HG03196 (cell line): ENCODE measurements around the gene CNPY1.

Experiments
- ATAC-seq: cut with Tn5 transposase; IDR thresholded peaks from one replicate; pipeline ENCODE4 v1.9.1; 2021; ENCODE audit not compliant: unreplicated experiment

CNPY1 gene

DNA sequence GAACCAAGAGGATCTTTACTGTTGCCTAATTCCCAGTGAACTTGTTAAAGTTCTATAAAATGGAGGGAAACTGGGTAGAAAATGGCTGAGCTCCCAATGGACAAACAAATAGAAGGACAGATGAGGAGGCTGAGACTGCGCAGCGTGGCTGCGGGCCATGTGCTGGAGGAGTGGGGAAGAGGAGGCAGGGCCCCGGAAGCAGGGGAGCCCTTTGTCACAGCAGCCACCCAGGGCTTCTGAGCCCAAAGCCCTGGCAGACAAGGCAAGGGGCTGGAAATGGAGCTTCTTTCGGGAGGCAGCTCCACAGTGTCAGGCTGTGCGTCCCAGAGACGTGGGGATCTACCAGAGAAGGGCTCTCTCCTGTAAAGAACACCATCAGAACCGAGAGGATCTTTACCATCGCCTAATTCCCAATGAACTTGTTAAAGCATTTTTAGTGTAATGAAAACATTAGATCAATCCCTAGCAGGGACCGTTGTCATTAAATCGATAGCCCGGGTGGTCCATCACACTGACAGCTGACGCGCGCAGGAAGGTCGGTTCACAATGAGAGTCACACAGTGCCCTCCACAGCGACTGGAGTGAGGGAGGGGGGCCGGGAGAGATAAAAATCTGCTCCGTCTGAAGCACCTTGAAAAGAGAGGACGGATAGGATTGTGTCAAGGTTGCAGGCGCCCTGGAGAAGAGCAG is 14.0 kb upstream of the CNPY1 start:
- no peak for ATAC-seq

DNA sequence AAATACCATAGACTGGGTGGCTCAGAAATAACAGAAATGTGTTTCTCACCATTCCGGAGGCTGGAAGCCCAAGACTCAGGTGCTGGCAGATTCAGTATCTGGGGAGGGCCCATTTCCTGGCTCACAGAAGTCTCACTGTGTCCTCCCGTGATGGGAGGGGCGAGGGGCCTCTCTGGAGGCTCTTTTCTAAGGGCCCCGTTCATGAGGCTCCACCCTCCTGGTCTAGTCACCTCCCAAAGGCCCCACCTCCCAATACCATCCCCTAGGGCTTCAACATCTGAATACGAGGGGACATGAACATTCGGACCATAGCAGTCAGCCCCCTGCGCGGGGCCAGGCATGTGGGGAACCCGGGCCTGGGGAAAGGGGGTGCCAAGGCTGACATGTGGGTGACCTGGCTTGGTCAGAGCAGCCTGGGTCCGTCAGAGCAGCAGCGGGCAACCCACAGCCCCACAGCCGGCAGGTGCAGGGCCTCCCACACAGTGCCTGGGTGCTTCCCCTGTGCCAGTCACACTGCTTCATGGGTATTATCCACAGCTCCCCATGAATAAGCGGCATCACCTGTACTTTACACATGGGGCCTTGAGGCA is 13.3 kb upstream of the CNPY1 start:
- ATAC-seq, result no peak

DNA sequence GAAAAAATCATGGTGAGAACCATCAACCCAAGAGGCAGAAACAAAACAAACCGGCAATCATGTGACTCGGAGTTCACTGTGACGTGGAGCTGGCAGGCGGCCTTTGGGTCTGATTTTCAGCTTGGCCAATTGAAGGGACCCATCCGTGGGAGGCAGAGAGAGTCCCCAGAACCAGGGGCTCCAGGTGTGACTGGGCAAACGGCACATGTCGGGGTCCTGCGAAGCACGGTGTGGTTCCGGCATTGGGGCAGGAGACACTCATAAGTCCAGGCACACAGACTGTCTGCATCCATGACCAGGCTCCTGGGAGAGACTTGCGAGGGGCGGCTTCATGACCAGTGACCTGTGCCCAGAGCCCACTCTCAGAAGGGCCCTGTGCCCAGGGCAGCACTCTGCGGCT is 12.6 kb upstream of the CNPY1 start:
- ATAC-seq, result no peak

DNA sequence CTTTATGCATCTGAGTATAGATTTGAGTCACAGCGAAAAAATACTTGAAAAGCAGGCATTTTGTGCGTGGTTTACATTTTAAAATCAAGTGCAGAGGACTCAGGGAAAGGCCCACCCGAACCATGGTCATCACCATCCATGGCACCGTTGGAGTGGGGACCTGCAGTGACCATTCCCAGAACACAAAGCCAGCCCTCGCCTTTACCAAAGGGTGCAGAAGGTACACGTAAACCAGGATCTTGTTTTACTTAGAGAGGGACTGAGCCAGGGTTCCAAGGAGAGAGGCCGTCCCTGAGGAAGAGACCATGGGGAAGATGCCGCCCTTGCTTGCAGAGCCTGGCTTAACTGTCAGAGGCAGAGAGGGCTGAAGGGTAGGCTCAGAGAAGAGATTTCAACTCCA is 12.0 kb upstream of the CNPY1 start:
- no peak for ATAC-seq

DNA sequence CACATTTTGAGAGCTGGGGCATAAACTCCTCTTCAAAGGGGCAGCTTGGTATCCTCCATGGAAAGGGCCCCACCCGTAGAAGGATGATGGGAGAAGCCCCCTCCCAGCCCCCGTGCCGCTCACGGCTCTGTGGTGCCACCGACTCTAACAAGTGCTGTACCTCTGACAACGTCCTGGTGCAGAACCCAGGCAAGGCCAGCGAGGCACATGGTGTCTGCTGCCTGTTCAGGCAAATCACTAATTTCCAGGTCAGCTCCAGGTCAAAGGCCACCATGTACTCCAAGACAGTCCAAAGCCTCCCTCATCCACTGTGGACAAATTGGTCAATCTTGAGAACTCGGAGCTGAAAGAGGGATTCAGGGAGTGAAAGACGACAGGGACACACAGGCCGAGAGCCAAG is 11.4 kb upstream of the CNPY1 start:
- ATAC-seq, result no peak

DNA sequence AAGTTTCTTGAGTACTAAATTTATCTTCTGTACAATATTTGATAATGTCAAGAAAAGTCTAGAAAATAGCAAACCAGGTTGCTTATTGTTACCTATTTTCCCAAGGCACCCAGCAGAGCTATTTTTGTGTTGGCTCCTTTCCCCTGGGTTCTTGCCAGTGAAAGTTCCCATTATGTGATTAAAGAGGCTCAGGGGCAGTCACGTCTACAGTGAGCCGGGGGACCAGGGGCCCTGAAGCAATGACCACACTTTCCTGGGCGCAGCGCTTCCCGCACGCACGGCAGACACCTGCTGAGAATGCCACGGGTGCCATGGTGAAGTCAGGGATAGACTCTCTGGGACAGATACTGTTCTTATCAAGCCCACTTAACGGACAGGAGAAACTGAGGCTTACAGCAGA is 10.4 kb upstream of the CNPY1 start:
- ATAC-seq, result no peak

DNA sequence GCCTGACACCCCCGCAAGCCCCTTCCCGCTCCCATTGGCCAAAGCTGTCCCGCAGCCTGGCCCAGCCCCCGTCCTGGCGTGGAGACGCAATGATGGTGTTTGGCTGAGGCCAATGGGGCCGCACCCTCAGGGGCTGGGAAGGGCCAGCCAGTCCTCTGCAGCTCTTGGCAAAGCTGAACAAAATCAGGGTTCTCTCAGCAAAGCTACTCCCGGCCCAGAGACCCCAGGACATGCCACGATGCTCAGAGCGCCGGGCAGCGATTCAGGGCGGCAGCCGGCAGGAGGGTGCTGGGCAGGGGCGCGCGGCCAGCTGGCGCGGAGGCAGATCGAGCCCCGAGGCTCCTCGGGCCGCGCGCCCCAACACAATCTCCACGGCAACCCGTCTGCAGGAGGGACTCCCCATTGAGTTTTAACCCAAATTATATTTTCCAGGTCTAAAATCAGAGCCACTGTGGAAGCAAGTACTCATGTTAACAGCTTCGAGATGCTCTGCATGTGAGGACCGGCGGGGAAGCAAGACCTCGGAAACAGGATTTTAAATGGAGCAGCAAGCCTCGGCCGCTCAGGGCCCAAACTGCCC is 8.8 kb upstream of the CNPY1 start:
- no peak for ATAC-seq

DNA sequence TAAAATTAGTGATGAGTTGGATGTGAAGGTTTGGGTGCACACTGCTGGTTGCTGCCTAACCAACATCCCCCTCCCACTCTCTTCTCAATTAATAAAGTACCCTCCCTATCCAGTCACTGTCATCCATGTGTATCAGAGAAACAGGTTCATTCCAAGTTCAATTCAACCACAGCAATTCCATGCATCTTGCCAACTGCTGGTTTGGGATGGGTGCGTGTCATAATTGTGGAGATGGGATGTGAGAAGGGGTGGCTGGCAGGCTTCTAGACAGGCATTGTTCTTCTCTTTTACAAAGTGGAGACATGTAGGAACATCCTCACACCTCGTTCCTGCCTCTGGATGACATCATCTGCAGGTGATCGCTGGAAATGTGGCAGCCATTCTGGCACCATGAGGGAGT is 7.5 kb upstream of the CNPY1 start:
- ATAC-seq, result no peak

DNA sequence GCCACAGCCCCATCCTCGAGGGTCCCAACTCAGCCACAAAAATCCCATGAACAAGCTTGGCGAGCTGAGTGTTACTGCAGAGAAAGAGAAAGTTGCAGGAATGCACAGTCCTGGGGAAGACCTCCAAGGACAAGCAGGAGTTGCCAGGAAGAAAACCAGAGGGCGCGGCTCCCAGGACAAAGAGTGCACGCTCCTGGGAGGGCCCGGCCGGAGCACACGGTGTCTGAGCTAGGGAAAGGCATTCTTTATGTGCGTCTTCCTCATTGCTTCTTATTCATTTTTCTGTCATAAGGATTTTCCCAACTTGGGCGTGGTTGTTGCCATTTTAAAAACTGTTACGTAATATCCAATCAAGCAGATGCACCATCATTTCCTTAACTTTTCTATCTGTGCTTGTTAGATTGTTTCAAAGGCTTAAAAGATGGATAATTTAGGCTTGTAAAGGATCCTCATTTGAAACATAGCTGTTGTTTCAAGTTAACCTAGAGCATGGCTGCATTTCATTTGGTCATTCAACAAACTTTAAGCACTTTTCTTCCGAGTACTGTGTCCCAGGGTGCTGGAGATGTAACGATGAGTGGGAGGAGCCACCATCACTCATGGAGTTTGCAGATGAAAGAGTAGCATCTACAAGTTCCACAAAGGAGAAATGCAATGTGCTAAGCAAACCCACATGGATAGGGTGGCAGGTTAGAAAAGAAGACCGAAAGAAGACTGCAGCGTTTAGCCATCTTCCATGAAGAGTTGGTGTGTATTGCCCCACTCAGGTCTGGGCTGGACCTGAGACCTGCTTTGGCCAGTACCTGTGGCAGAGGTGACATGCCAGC is 5.6 kb upstream of the CNPY1 start:
- ATAC-seq, result no peak

DNA sequence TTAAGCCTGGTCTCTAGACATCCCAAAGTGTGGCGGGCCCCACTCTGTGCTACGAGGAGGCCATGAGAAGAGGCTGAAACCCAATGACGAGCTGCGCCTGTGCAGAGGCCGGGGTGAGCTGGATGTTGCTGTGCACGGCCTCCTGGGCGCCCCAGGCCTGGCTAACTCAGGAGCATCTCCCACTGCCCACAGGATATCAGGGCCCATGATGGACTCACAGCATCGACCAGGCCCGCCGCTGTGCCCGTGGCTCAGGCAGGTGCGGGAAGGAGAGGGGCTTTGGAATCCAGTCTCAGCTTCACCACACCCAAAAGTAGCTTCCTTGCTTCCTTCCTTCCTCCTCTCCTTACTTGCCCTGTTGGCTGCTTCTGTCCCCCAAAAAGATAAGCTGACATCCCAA is 4.6 kb upstream of the CNPY1 start:
- no peak for ATAC-seq

DNA sequence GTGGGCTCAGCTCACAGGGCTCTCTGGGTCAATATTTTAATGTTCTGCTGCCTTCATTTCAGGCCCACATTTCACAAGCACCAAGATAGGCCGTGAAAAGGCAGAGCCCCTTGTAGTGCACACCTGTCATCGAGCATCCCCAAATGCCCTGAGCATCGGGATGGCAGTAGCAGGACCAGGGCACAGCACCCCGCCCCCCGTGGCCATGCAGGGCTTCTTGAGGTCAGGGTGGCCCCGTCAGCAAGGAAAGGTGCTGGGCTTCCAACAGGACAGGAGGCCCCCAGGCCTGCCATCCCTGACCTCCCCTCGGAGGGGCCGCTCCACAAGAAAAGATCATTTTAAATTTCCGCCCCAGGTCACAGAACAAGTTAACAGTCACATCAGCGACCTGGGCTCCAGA is 2.9 kb upstream of the CNPY1 start:
- no peak for ATAC-seq

DNA sequence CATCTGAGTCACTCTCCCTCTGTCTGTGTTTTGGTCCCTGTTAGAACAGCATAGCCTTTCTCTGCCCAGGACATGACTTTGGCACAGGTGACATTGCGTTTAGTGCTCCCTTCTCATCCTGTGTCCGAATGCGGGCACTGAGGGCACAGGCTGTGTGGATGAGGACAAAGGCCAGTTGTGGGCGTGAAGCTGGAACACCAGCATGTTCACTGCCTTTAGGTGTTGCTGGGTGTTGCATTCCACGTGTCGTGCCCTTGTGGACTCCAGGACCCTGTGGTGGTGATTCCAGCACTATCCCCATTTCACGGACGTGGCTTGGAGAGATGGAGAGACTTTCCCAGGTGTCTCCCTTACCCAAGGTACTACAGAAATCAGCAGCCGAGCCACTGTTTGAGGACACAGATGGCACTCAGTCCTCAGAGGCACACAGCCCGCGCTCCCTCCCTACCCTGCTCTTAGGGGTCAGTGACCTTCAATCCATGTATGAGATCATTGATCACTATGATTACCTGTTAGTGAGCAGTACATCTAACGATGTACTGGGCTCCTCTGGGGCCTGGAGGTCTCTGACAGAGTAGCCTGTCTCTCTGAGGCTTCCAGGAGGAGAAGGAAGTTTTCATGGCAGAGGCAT is 917 bp upstream of the CNPY1 start:
- ATAC-seq, result no peak

DNA sequence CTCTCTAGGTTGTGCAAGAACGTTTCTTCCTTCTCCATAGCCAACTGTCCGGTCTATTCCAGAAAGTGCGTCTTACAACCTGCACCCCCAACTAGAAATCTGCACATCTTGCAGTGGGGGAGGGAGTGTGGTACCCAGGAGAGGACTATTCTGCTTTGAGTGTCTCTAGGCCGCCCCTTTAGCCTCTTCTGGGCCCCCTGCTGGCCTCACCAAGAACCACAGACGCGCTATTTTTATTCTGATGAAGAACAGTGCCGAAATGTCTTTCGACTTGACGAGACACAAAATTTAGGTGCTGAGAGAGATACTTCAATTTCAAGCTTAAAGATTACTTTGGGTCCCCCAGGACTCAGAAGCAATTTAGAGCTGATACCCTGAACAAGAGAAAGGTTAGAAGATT is 1.0 kb downstream of the CNPY1 start:
- no peak for ATAC-seq

DNA sequence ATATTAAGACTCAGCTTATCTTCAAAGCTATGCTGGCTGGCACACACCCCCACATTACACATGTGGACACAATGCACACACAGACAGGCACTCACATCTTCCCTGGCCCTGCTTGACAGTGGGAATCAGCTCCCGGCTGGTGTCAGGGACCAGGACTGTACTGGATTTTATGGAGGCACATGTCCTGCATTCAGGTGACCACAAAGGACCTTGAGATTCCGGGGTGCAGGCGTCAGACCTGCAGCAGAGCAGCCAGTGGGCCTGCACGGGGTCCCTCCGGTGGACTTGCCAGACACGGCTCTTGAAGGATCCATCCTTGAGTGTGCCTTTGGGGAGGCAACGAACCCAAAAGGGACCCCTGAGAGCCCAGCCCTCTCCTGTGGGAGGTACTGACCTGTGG is 1.9 kb downstream of the CNPY1 start:
- ATAC-seq, result no peak

DNA sequence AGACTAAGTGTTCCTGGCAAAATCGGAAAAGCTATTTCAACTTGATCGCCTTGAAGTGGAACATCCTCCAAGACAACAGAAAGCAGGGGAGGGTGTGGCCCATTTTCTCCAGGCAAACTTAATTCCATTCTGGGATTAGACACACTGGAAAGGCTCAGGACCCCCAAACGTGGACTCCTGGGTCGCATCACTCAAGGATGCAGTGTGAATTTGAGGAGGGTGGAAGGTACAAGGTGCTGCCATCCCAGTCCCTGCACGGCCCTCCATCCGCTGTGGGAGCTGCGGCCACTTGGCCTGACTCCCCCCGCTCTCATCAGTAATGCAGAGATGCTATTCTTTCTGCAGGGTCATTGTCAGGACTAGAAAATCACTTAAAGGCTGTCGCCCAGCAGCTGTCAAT is 2.4 kb downstream of the CNPY1 start:
- ATAC-seq, result no peak

DNA sequence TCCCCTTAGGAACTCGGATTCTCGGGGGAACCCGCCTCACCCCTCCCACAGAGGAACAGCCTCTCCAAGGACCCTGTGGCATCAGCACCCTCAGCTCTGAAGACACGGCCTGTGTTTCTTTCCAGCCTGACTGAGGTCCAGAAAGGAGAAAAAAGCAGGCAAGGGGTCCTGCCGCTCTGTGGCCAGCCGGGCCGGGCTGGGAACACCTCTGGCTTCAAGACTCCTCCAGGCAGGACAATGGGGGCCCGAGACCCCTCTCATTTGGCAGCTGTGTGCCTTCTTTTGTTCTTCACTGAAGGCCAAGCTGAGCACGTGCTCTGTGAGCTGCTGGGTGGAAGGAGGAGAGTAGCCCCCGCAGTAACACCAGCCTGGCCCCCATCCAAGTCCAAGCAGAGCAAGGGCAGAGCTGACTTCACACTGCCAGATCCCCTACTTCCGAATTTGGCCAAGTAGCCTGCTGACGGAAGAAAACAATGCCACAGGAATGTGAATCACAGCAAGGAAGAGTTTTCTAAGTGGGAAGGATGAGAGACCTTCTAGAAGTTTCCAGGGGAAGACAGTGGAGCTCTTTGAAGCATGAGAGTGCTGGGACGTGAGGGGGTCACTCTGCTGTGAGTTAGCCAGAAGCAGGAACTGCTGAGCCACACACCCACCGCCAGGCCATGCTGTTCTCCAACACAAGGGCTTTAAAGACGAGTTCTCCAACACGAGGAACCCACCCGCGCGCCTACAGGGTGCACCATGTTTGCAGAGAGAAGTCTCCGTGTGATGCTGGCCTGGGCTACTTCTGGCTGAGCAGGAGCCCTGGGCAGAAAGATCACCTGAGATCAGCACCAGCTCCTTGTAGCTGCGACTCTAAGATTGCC is 3.1 kb downstream of the CNPY1 start:
- ATAC-seq, result no peak

DNA sequence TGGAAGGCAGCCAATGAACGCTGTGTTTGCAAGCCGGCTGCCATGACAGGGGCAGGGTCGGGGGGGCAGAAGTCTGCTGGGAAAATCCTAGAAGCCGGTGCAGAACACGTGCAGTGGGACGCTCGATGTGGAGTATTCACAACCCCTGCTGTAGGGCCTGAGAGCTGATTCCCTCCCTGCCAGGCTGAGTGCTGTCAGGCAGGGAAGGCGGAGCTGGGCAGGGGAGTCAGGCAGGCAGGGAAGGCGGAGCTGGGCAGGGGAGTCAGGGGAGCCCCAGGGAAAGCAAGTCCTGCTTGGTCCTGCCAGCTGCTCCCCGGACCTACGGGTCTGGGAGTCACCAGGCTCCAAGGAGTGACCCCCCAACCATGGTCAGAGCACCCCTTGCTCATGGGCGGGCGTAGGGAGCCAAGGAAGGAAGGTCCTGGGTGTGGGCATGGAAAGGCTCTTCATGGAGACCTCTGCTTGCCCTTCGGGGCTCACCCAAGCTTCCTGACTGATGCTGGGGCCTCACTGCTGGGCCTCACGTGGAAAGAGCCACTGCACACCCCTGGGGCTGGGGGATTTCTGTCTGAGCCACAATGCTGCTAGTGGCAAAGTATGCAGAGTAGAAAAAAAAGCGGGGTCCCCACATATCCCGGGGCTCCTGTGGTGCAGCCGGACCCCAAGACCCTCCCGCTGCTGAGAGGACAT is 4.2 kb downstream of the CNPY1 start:
- no peak for ATAC-seq

DNA sequence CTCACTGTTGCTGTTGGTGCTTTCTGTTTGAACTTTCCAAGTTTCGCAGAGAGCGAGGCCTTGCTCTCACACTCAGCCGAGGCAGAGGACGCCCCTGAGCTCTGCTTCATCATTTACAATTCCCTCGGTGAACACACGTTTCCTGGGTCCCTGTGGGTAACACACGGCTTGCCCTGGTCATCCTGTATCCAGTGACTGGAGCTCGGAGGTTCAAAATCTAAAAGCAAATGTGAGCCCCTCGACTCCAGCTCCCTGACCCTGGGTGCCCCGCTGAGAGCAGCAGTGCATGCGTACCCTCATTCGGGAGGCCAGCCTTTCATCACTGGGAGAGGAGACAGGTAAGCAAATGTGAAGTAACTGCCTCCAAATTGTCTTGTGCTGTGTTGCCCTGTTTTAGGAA is 5.8 kb downstream of the CNPY1 start:
- no peak for ATAC-seq

DNA sequence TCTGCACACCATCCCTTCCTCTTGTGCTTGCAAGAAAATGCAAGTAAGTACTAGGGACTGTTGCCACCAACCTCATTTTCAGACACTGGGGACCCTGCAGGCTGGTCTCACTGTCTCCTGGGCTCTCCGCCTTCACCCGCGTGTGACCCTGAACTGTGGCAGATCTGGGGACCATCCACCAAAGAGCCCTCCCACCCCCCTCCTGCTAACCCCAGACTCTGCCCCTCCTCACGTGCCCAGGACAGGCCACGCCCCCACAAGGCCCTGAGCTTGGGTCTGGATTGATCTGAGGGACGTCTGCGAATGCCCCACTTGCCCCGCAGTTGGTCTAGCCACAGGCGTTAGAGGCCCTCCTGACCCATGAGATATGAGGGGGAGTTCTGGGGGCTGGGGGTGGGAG is 8.1 kb downstream of the CNPY1 start:
- ATAC-seq, result no peak

DNA sequence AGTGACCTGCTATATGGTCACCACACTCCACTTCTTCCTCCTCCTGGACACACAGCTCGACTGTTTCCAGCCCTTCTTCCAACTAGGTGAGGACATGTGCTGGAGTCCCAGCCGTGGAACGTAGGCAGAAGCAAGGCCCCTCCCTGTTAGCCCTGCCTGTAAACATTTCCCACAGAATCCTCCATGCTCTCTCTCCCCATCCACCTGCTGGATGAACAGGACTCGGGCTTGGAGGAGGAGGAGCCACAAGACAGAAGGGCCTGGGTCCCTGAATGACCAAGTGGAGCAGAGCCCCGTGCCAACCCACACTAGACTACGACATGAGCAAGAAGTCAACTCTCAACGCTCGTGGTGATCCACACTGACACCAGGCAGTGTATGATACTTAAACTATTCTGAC is 9.9 kb downstream of the CNPY1 start:
- ATAC-seq, result no peak
